ENCODE results near the gene SLC7A5.
A peak's percentile ranks its signal among the peaks of the same experiment; 100 is the strongest.
"Not testable (repeated sequence)": the region's sequence is repeated elsewhere in the genome, so short reads cannot be mapped to it uniquely, and the experiment has no call there.

GRCh38 chr16:87861300-87862099 is 7.8 kb downstream of the SLC7A5 start:
- not testable (repeated sequence) for TF ChIP-seq POLR2AphosphoS5 (IDR thresholded peaks at IDR 0.05; ENCODE audit: low read depth, low read length); TAF1 (IDR thresholded peaks at IDR 0.05; ENCODE audit: borderline replicate concordance, insufficient read depth, low read length)
- TF ChIP-seq REST (IDR thresholded peaks at IDR 0.05; ENCODE audit: insufficient read depth in 1 of 2, low read depth in 2 of 2, low read length in 2 of 2) = 0 out of 4 replicates have a peak, but pooled peaks of 1 of the 2 experiments have one; percentile 3

Data from PFSK-1 (cell line).